ENCODE measurements around the gene ORM2. TPM values are rescaled to one million over a fixed set of nuclear protein-coding genes. Genes with fewer than 3 reads are reported as not detected.

The ORM2 gene
- total RNA-seq, 1 experiment from 2014 or later = 46.0 TPM

- Histone ChIP-seq H3K4me3 (ENCODE audit: low read depth, low read length) (no peak overlapping the region), H3K9me3 (no peaks in the 10 kb centered on the region), H3K36me3 (ENCODE audit: control insufficient read depth, insufficient read depth, low read length) (peaks cover 1% of the 10 kb centered on the region; the same call in 1 of the 2 replicates), H3K27me3 (replicated peaks; ENCODE audit: control insufficient read depth, insufficient read depth, low read length) (no peaks in the 10 kb centered on the region), H3K4me1 (no peaks in the 10 kb centered on the region)
- Mint-ChIP-seq H3K27ac (ENCODE audit: unreplicated experiment) (no peak overlapping the region), H3K9me3 (ENCODE audit: unreplicated experiment) (no peaks in the 10 kb centered on the region), H3K4me1 (ENCODE audit: low read depth, unreplicated experiment) (no peaks in the 10 kb centered on the region), H3K36me3 (ENCODE audit: insufficient read depth, unreplicated experiment) (peaks cover 17% of the 10 kb centered on the region), H3K4me3 (ENCODE audit: unreplicated experiment) (no peak overlapping the region), H3K27me3 (ENCODE audit: insufficient read depth, unreplicated experiment) (no peaks in the 10 kb centered on the region)
- no peak for TF ChIP-seq CTCF (IDR thresholded peaks at IDR 0.05; ENCODE audit: insufficient read depth in 1 of 2, low read depth in 1 of 2, low read length in 1 of 2, severe bottlenecking in 1 of 2, unreplicated experiment in 1 of 2)
- ChIA-PET POLR2A (no interaction called here), CTCF (no interaction called here)
- DNase-seq = no peak
- intact Hi-C loops (cut with micrococcal nuclease; ENCODE audit: unreplicated experiment) = no loop called here
- BruUV-seq (replicated peaks) = no TSS peak
Measured at GRCh38 chr9:114312513-114312875, 17.2 kb upstream of the ORM2 start.

- no peaks in the 10 kb centered on the region for H3K27me3 Mint-ChIP-seq (ENCODE audit: insufficient read depth, unreplicated experiment)
- DNase-seq = no peak
- ChIA-PET CTCF (no interaction called here), POLR2A (no interaction called here)
- BruUV-seq (replicated peaks) = no TSS peak
- TF ChIP-seq CTCF (IDR thresholded peaks at IDR 0.05; ENCODE audit: insufficient read depth in 1 of 2, low read depth in 1 of 2, low read length in 1 of 2, severe bottlenecking in 1 of 2, unreplicated experiment in 1 of 2) = no peak
- Histone ChIP-seq H3K4me1 (no peaks in the 10 kb centered on the region; the same call in 1 of the 2 replicates), H3K9me3 (no peaks in the 10 kb centered on the region), H3K27me3 (replicated peaks; ENCODE audit: control insufficient read depth, insufficient read depth, low read length) (no peaks in the 10 kb centered on the region), H3K4me3 (ENCODE audit: low read depth, low read length) (no peak overlapping the region), H3K36me3 (ENCODE audit: control insufficient read depth, insufficient read depth, low read length) (peaks cover 1% of the 10 kb centered on the region; the same call in 1 of the 2 replicates)
- no peaks in the 10 kb centered on the region for H3K4me1 Mint-ChIP-seq (ENCODE audit: low read depth, unreplicated experiment)
- peaks cover 17% of the 10 kb centered on the region for H3K36me3 Mint-ChIP-seq (ENCODE audit: insufficient read depth, unreplicated experiment)
- H3K4me3 Mint-ChIP-seq (ENCODE audit: unreplicated experiment) = no peak overlapping the region
- intact Hi-C loops (cut with micrococcal nuclease; ENCODE audit: unreplicated experiment) = no loop called here
- H3K9me3 Mint-ChIP-seq (ENCODE audit: unreplicated experiment) = no peaks in the 10 kb centered on the region
- no peak overlapping the region for H3K27ac Mint-ChIP-seq (ENCODE audit: unreplicated experiment)
Measured at GRCh38 chr9:114313186-114313585, 16.5 kb upstream of the ORM2 start.

GRCh38 chr9:114314256-114314867, 15.3 kb upstream of the ORM2 start:
- H3K4me1 Mint-ChIP-seq (ENCODE audit: low read depth, unreplicated experiment) = peaks cover 6% of the 10 kb centered on the region
- no peak for TF ChIP-seq CTCF (IDR thresholded peaks at IDR 0.05; ENCODE audit: insufficient read depth in 1 of 2, low read depth in 1 of 2, low read length in 1 of 2, severe bottlenecking in 1 of 2, unreplicated experiment in 1 of 2)
- H3K9me3 Mint-ChIP-seq (ENCODE audit: unreplicated experiment) = no peaks in the 10 kb centered on the region
- ChIA-PET CTCF (interaction anchor here (0.8 kb wide), 1 partner anchor 232 kb away, joined by 4 read pairs; no protein-coding TSS in a partner anchor), POLR2A (no interaction called here)
- no peaks in the 10 kb centered on the region for H3K27me3 Mint-ChIP-seq (ENCODE audit: insufficient read depth, unreplicated experiment)
- Histone ChIP-seq H3K4me3 (ENCODE audit: low read depth, low read length) (no peak overlapping the region), H3K27me3 (replicated peaks; ENCODE audit: control insufficient read depth, insufficient read depth, low read length) (no peaks in the 10 kb centered on the region), H3K36me3 (ENCODE audit: control insufficient read depth, insufficient read depth, low read length) (peaks cover 1% of the 10 kb centered on the region; the same call in 1 of the 2 replicates), H3K4me1 (no peaks in the 10 kb centered on the region; the same call in 1 of the 2 replicates), H3K9me3 (no peaks in the 10 kb centered on the region)
- peak in 1 of 2 experiments; percentile 9 for DNase-seq
- intact Hi-C loops (cut with micrococcal nuclease; ENCODE audit: unreplicated experiment) = no loop called here
- peaks cover 20% of the 10 kb centered on the region for H3K36me3 Mint-ChIP-seq (ENCODE audit: insufficient read depth, unreplicated experiment)
- no TSS peak for BruUV-seq (replicated peaks)
- H3K27ac Mint-ChIP-seq (ENCODE audit: unreplicated experiment) = peak overlapping the region; percentile 15
- H3K4me3 Mint-ChIP-seq (ENCODE audit: unreplicated experiment) = no peak overlapping the region

Data from Caco-2 (cell line).